Measurements from ENCODE around the gene ATP10D.

The ATP10D gene

GRCh38 chr4:47485047-47485692 is at the start of gene ATP10D:
Gene ATP10D, plus strand, starts transcription at chr4:47485275. Its CDS starts 27,266 bp downstream, at chr4:47512541.
- H3K36me3 Mint-ChIP-seq (ENCODE audit: low read depth) = peaks cover 9% of the 10 kb centered on the region
- H3K9me3 Mint-ChIP-seq = no peaks in the 10 kb centered on the region
- H3K4me1 Mint-ChIP-seq (ENCODE audit: low read depth) = peaks cover 28% of the 10 kb centered on the region
- intact Hi-C loops (cut with micrococcal nuclease) = loop anchor here (1.0 kb wide), 2 partner anchors 22 to 25 kb away; partner anchors contain the start of gene COMMD8
- H3K4me3 Mint-ChIP-seq = peak within 1 kb of the TSS; percentile 90
- H3K27me3 Mint-ChIP-seq = no peaks in the 10 kb centered on the region
- H3K27ac Mint-ChIP-seq = peak within 1 kb of the TSS; percentile 100

GRCh38 chr4:47442980-47443379 is 42.1 kb upstream of the ATP10D start:
- peak overlapping the region; percentile 81 for H3K27ac Mint-ChIP-seq
- H3K36me3 Mint-ChIP-seq (ENCODE audit: low read depth) = no peaks in the 10 kb centered on the region
- intact Hi-C loops (cut with micrococcal nuclease) = no loop called here
- no peaks in the 10 kb centered on the region for H3K9me3 Mint-ChIP-seq
- no peaks in the 10 kb centered on the region for H3K27me3 Mint-ChIP-seq
- peak overlapping the region; percentile 59 for H3K4me3 Mint-ChIP-seq
- H3K4me1 Mint-ChIP-seq (ENCODE audit: low read depth) = peaks cover 36% of the 10 kb centered on the region

GRCh38 chr4:47444031-47444430 is 41.0 kb upstream of the ATP10D start:
- H3K27me3 Mint-ChIP-seq = no peaks in the 10 kb centered on the region
- peaks cover under 1% of the 10 kb centered on the region for H3K36me3 Mint-ChIP-seq (ENCODE audit: low read depth)
- peaks cover 36% of the 10 kb centered on the region for H3K4me1 Mint-ChIP-seq (ENCODE audit: low read depth)
- H3K4me3 Mint-ChIP-seq = no peak overlapping the region
- peak overlapping the region; percentile 81 for H3K27ac Mint-ChIP-seq
- intact Hi-C loops (cut with micrococcal nuclease) = no loop called here
- no peaks in the 10 kb centered on the region for H3K9me3 Mint-ChIP-seq

GRCh38 chr4:47451657-47452056 is 33.4 kb upstream of the ATP10D start:
- Mint-ChIP-seq H3K4me1 (ENCODE audit: low read depth) (no peaks in the 10 kb centered on the region), H3K9me3 (no peaks in the 10 kb centered on the region), H3K27ac (no peak overlapping the region), H3K36me3 (ENCODE audit: low read depth) (peaks cover 64% of the 10 kb centered on the region), H3K27me3 (no peaks in the 10 kb centered on the region), H3K4me3 (no peak overlapping the region)
- intact Hi-C loops (cut with micrococcal nuclease) = no loop called here

- Mint-ChIP-seq H3K4me3 (peak overlapping the region; percentile 87), H3K27ac (peak overlapping the region; percentile 93), H3K36me3 (ENCODE audit: low read depth) (peaks cover 24% of the 10 kb centered on the region), H3K9me3 (no peaks in the 10 kb centered on the region), H3K27me3 (no peaks in the 10 kb centered on the region), H3K4me1 (ENCODE audit: low read depth) (peaks cover 34% of the 10 kb centered on the region)
- intact Hi-C loops (cut with micrococcal nuclease) = loop anchor here (1.0 to 5.0 kb wide), 2 partner anchors 22 to 104 kb away; partner anchors contain the start of gene ATP10D
These were observed 22.3 kb upstream of the ATP10D start for GRCh38 chr4:47462799-47463234.

GRCh38 chr4:47463235-47463956 is 21.7 kb upstream of the ATP10D start, which contains the start of gene COMMD8:
Gene COMMD8, minus strand, starts transcription at chr4:47463702. Its CDS starts 51 bp downstream, at chr4:47463651.
- Mint-ChIP-seq H3K27me3 (no peaks in the 10 kb centered on the region), H3K4me1 (ENCODE audit: low read depth) (peaks cover 34% of the 10 kb centered on the region), H3K9me3 (no peaks in the 10 kb centered on the region), H3K4me3 (peak within 1 kb of the TSS; percentile 87), H3K27ac (peak within 1 kb of the TSS; percentile 93), H3K36me3 (ENCODE audit: low read depth) (peaks cover 18% of the 10 kb centered on the region)
- intact Hi-C loops (cut with micrococcal nuclease) = loop anchor here (1.0 to 5.0 kb wide), 2 partner anchors 22 to 104 kb away; partner anchors contain the start of gene ATP10D

- Mint-ChIP-seq H3K36me3 (ENCODE audit: low read depth) (peaks cover 5% of the 10 kb centered on the region), H3K4me3 (no peak overlapping the region), H3K9me3 (no peaks in the 10 kb centered on the region), H3K4me1 (ENCODE audit: low read depth) (peaks cover 34% of the 10 kb centered on the region), H3K27ac (no peak overlapping the region), H3K27me3 (no peaks in the 10 kb centered on the region)
- intact Hi-C loops (cut with micrococcal nuclease) = no loop called here
These were observed 20.1 kb upstream of the ATP10D start for GRCh38 chr4:47465004-47465403.

- no peaks in the 10 kb centered on the region for H3K9me3 Mint-ChIP-seq
- no peak overlapping the region for H3K27ac Mint-ChIP-seq
- no peak overlapping the region for H3K4me3 Mint-ChIP-seq
- intact Hi-C loops (cut with micrococcal nuclease) = no loop called here
- no peaks in the 10 kb centered on the region for H3K27me3 Mint-ChIP-seq
- H3K36me3 Mint-ChIP-seq (ENCODE audit: low read depth) = peaks cover 5% of the 10 kb centered on the region
- H3K4me1 Mint-ChIP-seq (ENCODE audit: low read depth) = peaks cover 26% of the 10 kb centered on the region
These were observed 18.9 kb upstream of the ATP10D start for GRCh38 chr4:47466056-47466785.

GRCh38 chr4:47468706-47469365 is 16.2 kb upstream of the ATP10D start:
- no peaks in the 10 kb centered on the region for H3K36me3 Mint-ChIP-seq (ENCODE audit: low read depth)
- H3K4me1 Mint-ChIP-seq (ENCODE audit: low read depth) = peaks cover 20% of the 10 kb centered on the region
- H3K4me3 Mint-ChIP-seq = no peak overlapping the region
- no peaks in the 10 kb centered on the region for H3K27me3 Mint-ChIP-seq
- no peak overlapping the region for H3K27ac Mint-ChIP-seq
- intact Hi-C loops (cut with micrococcal nuclease) = no loop called here
- H3K9me3 Mint-ChIP-seq = no peaks in the 10 kb centered on the region

GRCh38 chr4:47469951-47470350 is 15.1 kb upstream of the ATP10D start:
- intact Hi-C loops (cut with micrococcal nuclease) = no loop called here
- Mint-ChIP-seq H3K27me3 (no peaks in the 10 kb centered on the region), H3K4me3 (no peak overlapping the region), H3K9me3 (peaks cover 5% of the 10 kb centered on the region), H3K4me1 (ENCODE audit: low read depth) (peaks cover 24% of the 10 kb centered on the region), H3K27ac (no peak overlapping the region), H3K36me3 (ENCODE audit: low read depth) (no peaks in the 10 kb centered on the region)

- intact Hi-C loops (cut with micrococcal nuclease) = no loop called here
These were observed 14.0 kb upstream of the ATP10D start for GRCh38 chr4:47471064-47471463.

GRCh38 chr4:47471591-47471990 is 13.5 kb upstream of the ATP10D start:
- H3K27me3 Mint-ChIP-seq = no peaks in the 10 kb centered on the region
- H3K4me1 Mint-ChIP-seq (ENCODE audit: low read depth) = peaks cover 20% of the 10 kb centered on the region
- intact Hi-C loops (cut with micrococcal nuclease) = no loop called here
- H3K4me3 Mint-ChIP-seq = no peak overlapping the region
- no peaks in the 10 kb centered on the region for H3K36me3 Mint-ChIP-seq (ENCODE audit: low read depth)
- H3K27ac Mint-ChIP-seq = no peak overlapping the region
- H3K9me3 Mint-ChIP-seq = peaks cover 8% of the 10 kb centered on the region

More at GRCh38 chr4:47471064-47471463, 14.0 kb upstream of the ATP10D start:
- Mint-ChIP-seq H3K9me3 (peaks cover 8% of the 10 kb centered on the region), H3K4me3 (no peak overlapping the region), H3K27ac (no peak overlapping the region), H3K36me3 (ENCODE audit: low read depth) (no peaks in the 10 kb centered on the region), H3K27me3 (no peaks in the 10 kb centered on the region), H3K4me1 (ENCODE audit: low read depth) (peaks cover 20% of the 10 kb centered on the region)

GRCh38 chr4:47473141-47473750 is 11.8 kb upstream of the ATP10D start:
- Mint-ChIP-seq H3K4me1 (ENCODE audit: low read depth) (peaks cover 20% of the 10 kb centered on the region), H3K27ac (no peak overlapping the region), H3K9me3 (peaks cover 8% of the 10 kb centered on the region), H3K36me3 (ENCODE audit: low read depth) (no peaks in the 10 kb centered on the region), H3K27me3 (no peaks in the 10 kb centered on the region), H3K4me3 (no peak overlapping the region)
- intact Hi-C loops (cut with micrococcal nuclease) = no loop called here
